A549 (cell line): Measurements from ENCODE around the gene IL20RA.

Experiments used
- BHLHE40 ChIP-seq: IDR thresholded peaks from 2 replicates; pipeline ENCODE4 v1.6.1; 2012; ENCODE audit warnings: low read depth, low read length, inconsistent platforms
- CEBPB ChIP-seq, 2 experiments: fragments of >200 bp in 1 of 2; sonication (Bioruptor Twin) in 1 of 2; formaldehyde crosslinking in 1 of 2; IDR thresholded peaks; 2 replicates each; pipeline ENCODE4 v1.6.1; 2012 to 2016
- CHD2 ChIP-seq: fragments of 150-350 bp; IDR thresholded peaks from 2 replicates; pipeline ENCODE4 v1.6.1; 2014; ENCODE audit warnings: low read length; ENCODE audit not compliant: partially characterized antibody
- EP300 ChIP-seq, 2 experiments: fragments of >200 bp; sonication (Bioruptor Twin); formaldehyde crosslinking; IDR thresholded peaks; 2 replicates in 1 of 2; 3 replicates in 1 of 2; pipeline ENCODE4 v1.6.1; 2016 to 2017
- ESRRA ChIP-seq: fragments of 150-350 bp; IDR thresholded peaks from 2 replicates; pipeline ENCODE4 v1.6.1; 2014; ENCODE audit warnings: mild to moderate bottlenecking, low read length, borderline replicate concordance
- HDAC2 ChIP-seq: fragments of 200-600 bp; sonication (generic); IDR thresholded peaks from 2 replicates; pipeline ENCODE4 v1.6.1; 2016
- MAFK ChIP-seq: fragments of 450-650 bp; IDR thresholded peaks from 2 replicates; pipeline ENCODE4 v1.6.1; 2014; ENCODE audit not compliant: partially characterized antibody
- POLR2A ChIP-seq: IDR thresholded peaks from 2 replicates; pipeline ENCODE4 v1.6.1; 2012; ENCODE audit warnings: mild to moderate bottlenecking, low read length
- TP53 ChIP-seq: fragments of 250-450 bp; sonication (Bioruptor Pico); IDR thresholded peaks from 2 replicates; pipeline ENCODE4 v1.5.0; 2021; ENCODE audit warnings: mild to moderate bottlenecking, moderate library complexity
- TF ChIP-seq, protein P1 (sequence below): IDR thresholded peaks from 2 replicates; pipeline ENCODE4 v1.6.1; 2012
- TF ChIP-seq, protein P2 (sequence below): fragments of >200 bp; sonication (Bioruptor Twin); formaldehyde crosslinking; IDR thresholded peaks from 3 replicates; pipeline ENCODE4 v1.5.1; 2016
- TF ChIP-seq, protein P3 (sequence below): IDR thresholded peaks from 2 replicates; pipeline ENCODE4 v1.6.1; 2012
- TF ChIP-seq, protein P4 (sequence below): fragments of 200-600 bp; sonication (generic); IDR thresholded peaks from 2 replicates; pipeline ENCODE4 v1.6.1; 2016; ENCODE audit warnings: antibody characterized with exemption, mild to moderate bottlenecking, moderate library complexity

DNA sequence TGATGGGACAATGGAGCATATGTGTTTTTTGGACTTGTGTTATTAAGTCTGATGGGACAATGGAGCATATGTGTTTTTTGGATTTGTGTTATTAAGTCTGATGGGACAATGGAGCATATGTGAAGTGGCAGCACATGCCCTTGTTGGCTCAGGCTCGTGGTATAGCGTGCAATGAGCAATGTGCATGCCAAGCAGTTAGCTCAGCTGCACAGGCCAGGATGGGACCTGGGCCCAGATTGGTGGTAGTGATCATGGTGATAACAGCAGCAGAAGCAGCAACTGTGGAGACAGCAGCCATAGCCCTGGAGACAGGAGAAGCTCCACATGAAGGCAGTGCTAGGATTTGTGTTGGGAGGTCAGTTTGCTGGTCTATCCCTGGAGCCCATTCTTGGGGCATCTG, 61.1 kb downstream of the IL20RA start:
- TF ChIP-seq HDAC2 = no peak
- TF ChIP-seq BHLHE40 = no peak
- TF ChIP-seq, protein P1, sequence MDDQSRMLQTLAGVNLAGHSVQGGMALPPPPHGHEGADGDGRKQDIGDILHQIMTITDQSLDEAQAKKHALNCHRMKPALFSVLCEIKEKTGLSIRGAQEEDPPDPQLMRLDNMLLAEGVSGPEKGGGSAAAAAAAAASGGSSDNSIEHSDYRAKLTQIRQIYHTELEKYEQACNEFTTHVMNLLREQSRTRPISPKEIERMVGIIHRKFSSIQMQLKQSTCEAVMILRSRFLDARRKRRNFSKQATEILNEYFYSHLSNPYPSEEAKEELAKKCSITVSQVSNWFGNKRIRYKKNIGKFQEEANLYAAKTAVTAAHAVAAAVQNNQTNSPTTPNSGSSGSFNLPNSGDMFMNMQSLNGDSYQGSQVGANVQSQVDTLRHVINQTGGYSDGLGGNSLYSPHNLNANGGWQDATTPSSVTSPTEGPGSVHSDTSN = no peak
- no peak for TF ChIP-seq POLR2A
- TF ChIP-seq, protein P2, sequence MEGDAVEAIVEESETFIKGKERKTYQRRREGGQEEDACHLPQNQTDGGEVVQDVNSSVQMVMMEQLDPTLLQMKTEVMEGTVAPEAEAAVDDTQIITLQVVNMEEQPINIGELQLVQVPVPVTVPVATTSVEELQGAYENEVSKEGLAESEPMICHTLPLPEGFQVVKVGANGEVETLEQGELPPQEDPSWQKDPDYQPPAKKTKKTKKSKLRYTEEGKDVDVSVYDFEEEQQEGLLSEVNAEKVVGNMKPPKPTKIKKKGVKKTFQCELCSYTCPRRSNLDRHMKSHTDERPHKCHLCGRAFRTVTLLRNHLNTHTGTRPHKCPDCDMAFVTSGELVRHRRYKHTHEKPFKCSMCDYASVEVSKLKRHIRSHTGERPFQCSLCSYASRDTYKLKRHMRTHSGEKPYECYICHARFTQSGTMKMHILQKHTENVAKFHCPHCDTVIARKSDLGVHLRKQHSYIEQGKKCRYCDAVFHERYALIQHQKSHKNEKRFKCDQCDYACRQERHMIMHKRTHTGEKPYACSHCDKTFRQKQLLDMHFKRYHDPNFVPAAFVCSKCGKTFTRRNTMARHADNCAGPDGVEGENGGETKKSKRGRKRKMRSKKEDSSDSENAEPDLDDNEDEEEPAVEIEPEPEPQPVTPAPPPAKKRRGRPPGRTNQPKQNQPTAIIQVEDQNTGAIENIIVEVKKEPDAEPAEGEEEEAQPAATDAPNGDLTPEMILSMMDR = no peak
- no peak for TF ChIP-seq MAFK
- no peak for TF ChIP-seq EP300 (IDR thresholded peaks at IDR 0.05)
- TF ChIP-seq, protein P3, sequence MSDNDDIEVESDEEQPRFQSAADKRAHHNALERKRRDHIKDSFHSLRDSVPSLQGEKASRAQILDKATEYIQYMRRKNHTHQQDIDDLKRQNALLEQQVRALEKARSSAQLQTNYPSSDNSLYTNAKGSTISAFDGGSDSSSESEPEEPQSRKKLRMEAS = no peak
- TF ChIP-seq CEBPB (IDR thresholded peaks at IDR 0.05) = no peak
- TF ChIP-seq CHD2 = no peak
- no peak for TF ChIP-seq ESRRA
- TF ChIP-seq, protein P4, sequence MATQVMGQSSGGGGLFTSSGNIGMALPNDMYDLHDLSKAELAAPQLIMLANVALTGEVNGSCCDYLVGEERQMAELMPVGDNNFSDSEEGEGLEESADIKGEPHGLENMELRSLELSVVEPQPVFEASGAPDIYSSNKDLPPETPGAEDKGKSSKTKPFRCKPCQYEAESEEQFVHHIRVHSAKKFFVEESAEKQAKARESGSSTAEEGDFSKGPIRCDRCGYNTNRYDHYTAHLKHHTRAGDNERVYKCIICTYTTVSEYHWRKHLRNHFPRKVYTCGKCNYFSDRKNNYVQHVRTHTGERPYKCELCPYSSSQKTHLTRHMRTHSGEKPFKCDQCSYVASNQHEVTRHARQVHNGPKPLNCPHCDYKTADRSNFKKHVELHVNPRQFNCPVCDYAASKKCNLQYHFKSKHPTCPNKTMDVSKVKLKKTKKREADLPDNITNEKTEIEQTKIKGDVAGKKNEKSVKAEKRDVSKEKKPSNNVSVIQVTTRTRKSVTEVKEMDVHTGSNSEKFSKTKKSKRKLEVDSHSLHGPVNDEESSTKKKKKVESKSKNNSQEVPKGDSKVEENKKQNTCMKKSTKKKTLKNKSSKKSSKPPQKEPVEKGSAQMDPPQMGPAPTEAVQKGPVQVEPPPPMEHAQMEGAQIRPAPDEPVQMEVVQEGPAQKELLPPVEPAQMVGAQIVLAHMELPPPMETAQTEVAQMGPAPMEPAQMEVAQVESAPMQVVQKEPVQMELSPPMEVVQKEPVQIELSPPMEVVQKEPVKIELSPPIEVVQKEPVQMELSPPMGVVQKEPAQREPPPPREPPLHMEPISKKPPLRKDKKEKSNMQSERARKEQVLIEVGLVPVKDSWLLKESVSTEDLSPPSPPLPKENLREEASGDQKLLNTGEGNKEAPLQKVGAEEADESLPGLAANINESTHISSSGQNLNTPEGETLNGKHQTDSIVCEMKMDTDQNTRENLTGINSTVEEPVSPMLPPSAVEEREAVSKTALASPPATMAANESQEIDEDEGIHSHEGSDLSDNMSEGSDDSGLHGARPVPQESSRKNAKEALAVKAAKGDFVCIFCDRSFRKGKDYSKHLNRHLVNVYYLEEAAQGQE = no peak
- TF ChIP-seq TP53 (CRISPR knock-in tag) = no peak
